ENCODE data around the gene PTGDR2.

DNA sequence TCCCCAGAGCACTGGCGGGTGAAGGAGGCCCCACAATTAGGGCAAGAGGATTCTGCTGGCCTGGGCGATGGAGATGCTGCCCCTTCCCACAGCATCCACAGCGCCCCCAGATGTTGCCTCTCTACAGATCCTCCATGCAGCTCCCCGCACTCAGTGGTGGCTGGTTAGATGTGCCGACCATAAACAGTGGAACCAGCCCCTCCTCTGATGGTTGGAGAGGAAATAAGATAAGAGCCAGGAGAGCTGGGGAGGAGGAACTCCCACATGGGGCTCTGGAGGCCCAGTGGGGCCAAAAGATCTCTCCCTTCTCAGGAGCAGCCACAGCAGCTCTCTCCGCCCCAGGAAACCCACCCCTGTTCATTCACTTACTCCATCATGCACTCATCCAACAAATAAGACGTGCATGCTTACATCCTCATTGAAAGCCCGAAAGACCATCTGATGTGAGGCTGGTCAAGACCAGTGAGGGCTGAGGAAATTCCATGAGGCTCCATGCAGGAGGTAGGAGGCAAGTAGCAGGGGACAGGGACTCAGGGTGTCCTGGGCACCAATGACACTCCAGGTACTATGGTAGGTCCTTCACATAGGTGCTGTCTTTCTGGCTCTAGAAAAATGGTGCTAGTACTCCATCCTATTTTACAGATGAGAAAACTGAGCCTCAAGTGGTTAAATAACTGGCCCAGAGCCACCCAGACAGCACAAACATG lies 1.5 kb downstream of the PTGDR2 start:
- TF ChIP-seq CTCF (IDR thresholded peaks at IDR 0.05; ENCODE audit: low read depth, low read length): no peak
- no peak for TF ChIP-seq EZH2phosphoT487 (IDR thresholded peaks at IDR 0.05; ENCODE audit: low read depth)

All from OCI-LY3 (cell line).